ENCODE results near the gene CACNA1D. TPM values are rescaled to one million over a fixed set of nuclear protein-coding genes. Genes with fewer than 3 reads are reported as not detected.

Gene CACNA1D
- total and polyA plus RNA-seq, 2 donors (not counting 3 experiments of a cell fraction or from before 2014, with no cell fraction given): 0.06 TPM; not detected in 1

- Histone ChIP-seq H3K27ac (ENCODE audit: insufficient read depth, low read depth, low read length) (no peak overlapping the region), H3K4me2 (ENCODE audit: insufficient read depth, low read length) (no peak overlapping the region), H3K4me1 (ENCODE audit: control insufficient read depth, extremely low read depth, insufficient read depth, low read length) (no peaks in the 10 kb centered on the region), H3K9me1 (replicated peaks; ENCODE audit: control insufficient read depth, extremely low read depth, insufficient read depth, low read length) (no peaks in the 10 kb centered on the region), H3K9ac (replicated peaks; ENCODE audit: extremely low read depth, insufficient read depth, low read length) (no peak overlapping the region), H3K27me3 (ENCODE audit: control insufficient read depth in 2 of 2, insufficient read depth in 2 of 2, low read length in 2 of 2) (peaks cover 4 to 7% of the 10 kb centered on the region in 2 experiments), H3K36me3 (ENCODE audit: control insufficient read depth in 2 of 2, extremely low read depth in 1 of 2, insufficient read depth in 2 of 2, low read length in 2 of 2) (no peaks in the 10 kb centered on the region), H2AFZ (ENCODE audit: low read depth, low read length) (no peak overlapping the region), H4K20me1 (replicated peaks; ENCODE audit: control insufficient read depth, extremely low read depth, insufficient read depth, low read length) (no peaks in the 10 kb centered on the region), H3K4me3 (replicated peaks in 1 of 3; ENCODE audit: insufficient read depth in 1 of 3, low read depth in 1 of 3, low read length in 3 of 3) (no peak overlapping the region), H3K79me2 (ENCODE audit: control insufficient read depth, insufficient read depth, low read length) (no peaks in the 10 kb centered on the region), H3K9me3 (replicated peaks; ENCODE audit: control insufficient read depth, insufficient read depth, low read length) (no peaks in the 10 kb centered on the region)
- CTCF ChIA-PET: no interaction called here
- no TSS peak for BruUV-seq (replicated peaks)
- intact Hi-C loops (cut with micrococcal nuclease) (no loop called here), dilution Hi-C loops (cut with MboI; ENCODE audit: extremely low pct_ligation_motif_present, low sequenced_read_pairs) (no loop called here)
- POLR2A ChIA-PET: no interaction called here
- TF ChIP-seq FOS (IDR thresholded peaks at IDR 0.05; ENCODE audit: borderline replicate concordance, insufficient read depth, low read length): no peak
- no peak for TF ChIP-seq POLR2AphosphoS5 (IDR thresholded peaks at IDR 0.05; ENCODE audit: insufficient read depth, low read depth, low read length)
- TF ChIP-seq MYC (IDR thresholded peaks at IDR 0.05; ENCODE audit: low read depth, low read length): no peak
- no peak for TF ChIP-seq JUN (IDR thresholded peaks at IDR 0.05; ENCODE audit: borderline replicate concordance, insufficient read depth, insufficient read length, low read depth)
- TF ChIP-seq GATA2 (IDR thresholded peaks at IDR 0.05; ENCODE audit: insufficient read depth, insufficient read length, low read depth, low read length): no peak
- TF ChIP-seq CTCF (IDR thresholded peaks at IDR 0.05; ENCODE audit: extremely low read depth in 1 of 2, insufficient read depth in 1 of 2, low read depth in 1 of 2, low read length in 2 of 2): no peak
- TF ChIP-seq EZH2 (IDR thresholded peaks at IDR 0.05; ENCODE audit: borderline replicate concordance, low read depth, low read length, severe bottlenecking): no peak
- no peak for TF ChIP-seq POLR2A (IDR thresholded peaks at IDR 0.05; ENCODE audit: low read depth, low read length)
- no peak for TF ChIP-seq MAX (IDR thresholded peaks at IDR 0.05; ENCODE audit: insufficient read depth, insufficient read length)
- DNase-seq (ENCODE audit: low read depth, low spot score) (no peak), FAIRE-seq (no peak)
Measured at GRCh38 chr3:53533472-53533871, 39.1 kb downstream of the CACNA1D start.
